NT2/D1 (cell line): ENCODE results near the gene CXXC4.

Experiments used
- DNase-seq: peaks from one replicate; pipeline ENCODE4 v3.0.0-alpha.2; 2011; ENCODE audit warnings: low read depth, low spot score
- H3K27me3 ChIP-seq: 2 replicates; pipeline ENCODE4 v1.6.0; 2011; ENCODE audit warnings: mild to moderate bottlenecking; ENCODE audit not compliant: insufficient read length, insufficient read depth
- H3K36me3 ChIP-seq: 2 replicates; pipeline ENCODE4 v1.6.1; 2011; ENCODE audit warnings: mild to moderate bottlenecking, low read length, mixed read lengths; ENCODE audit not compliant: insufficient read depth, insufficient read length
- H3K4me1 ChIP-seq: 2 replicates; pipeline ENCODE4 v1.5.1; 2011; ENCODE audit not compliant: insufficient read depth, insufficient read length
- H3K4me3 ChIP-seq: 2 replicates; pipeline ENCODE4 v1.5.1; 2011; ENCODE audit warnings: low read depth; ENCODE audit not compliant: insufficient read length
- H3K9ac ChIP-seq: 2 replicates; pipeline ENCODE4 v1.6.0; 2011; ENCODE audit warnings: low read depth; ENCODE audit not compliant: insufficient read length
- H3K9me3 ChIP-seq: 2 replicates; pipeline ENCODE4 v1.5.1; 2011; ENCODE audit warnings: mild to moderate bottlenecking, low read length; ENCODE audit not compliant: insufficient read depth
- SUZ12 ChIP-seq: IDR thresholded peaks from 2 replicates; pipeline ENCODE4 v1.6.1; 2011; ENCODE audit not compliant: insufficient read length, insufficient read depth; ENCODE audit errors: extremely low read depth
- YY1 ChIP-seq: IDR thresholded peaks from 2 replicates; pipeline ENCODE4 v1.6.1; 2011; ENCODE audit not compliant: insufficient read length, insufficient read depth
- ZNF274 ChIP-seq: IDR thresholded peaks from 2 replicates; pipeline ENCODE4 v1.6.1; 2011; ENCODE audit warnings: mild to moderate bottlenecking, low read depth, low read length

Gene CXXC4

DNA sequence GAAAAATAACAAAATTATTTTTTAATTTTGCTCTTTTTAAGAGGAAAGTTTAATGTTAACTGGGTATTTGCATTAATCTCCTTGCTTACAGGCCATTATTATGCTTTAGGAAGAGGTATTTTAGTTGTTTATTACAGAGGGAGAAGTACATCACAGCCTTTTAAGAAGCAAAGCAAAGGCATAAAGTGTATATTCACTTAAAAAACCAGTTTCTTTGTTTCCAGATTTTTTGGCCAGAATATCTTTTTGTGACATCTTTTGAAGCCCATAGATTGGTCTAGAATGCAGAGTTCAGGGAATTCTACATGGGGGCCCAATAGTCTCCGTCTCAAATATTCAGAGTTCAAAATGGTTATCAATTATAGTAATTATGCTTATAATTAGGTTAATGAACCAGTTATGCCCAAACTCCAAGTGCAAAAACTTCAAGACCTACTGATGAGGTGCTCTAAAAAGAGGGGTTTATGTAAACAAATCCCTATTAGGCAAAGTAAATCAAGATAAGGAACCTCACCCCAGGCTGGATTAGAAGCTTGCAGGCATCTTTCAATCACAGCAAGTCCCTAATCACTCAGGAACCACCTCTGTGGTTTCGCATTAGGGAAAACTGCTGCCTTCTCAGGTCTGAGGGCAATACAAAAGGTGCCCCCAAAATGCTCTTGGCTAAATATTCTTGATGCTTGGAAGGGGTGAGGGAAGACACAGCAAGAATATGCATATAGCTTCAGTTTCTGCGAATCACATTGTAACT lies 1.4 kb downstream of the CXXC4 start:
- peak overlapping the region; percentile 42 for H3K9ac ChIP-seq
- no peaks in the 10 kb centered on the region for H3K4me1 ChIP-seq
- H3K9me3 ChIP-seq: no peaks in the 10 kb centered on the region
- no peak for TF ChIP-seq YY1
- no peak for TF ChIP-seq SUZ12
- TF ChIP-seq ZNF274: no peak
- DNase-seq: no peak
- no peaks in the 10 kb centered on the region for H3K27me3 ChIP-seq
- peak overlapping the region; percentile 30 for H3K4me3 ChIP-seq
- H3K36me3 ChIP-seq: no peaks in the 10 kb centered on the region

DNA sequence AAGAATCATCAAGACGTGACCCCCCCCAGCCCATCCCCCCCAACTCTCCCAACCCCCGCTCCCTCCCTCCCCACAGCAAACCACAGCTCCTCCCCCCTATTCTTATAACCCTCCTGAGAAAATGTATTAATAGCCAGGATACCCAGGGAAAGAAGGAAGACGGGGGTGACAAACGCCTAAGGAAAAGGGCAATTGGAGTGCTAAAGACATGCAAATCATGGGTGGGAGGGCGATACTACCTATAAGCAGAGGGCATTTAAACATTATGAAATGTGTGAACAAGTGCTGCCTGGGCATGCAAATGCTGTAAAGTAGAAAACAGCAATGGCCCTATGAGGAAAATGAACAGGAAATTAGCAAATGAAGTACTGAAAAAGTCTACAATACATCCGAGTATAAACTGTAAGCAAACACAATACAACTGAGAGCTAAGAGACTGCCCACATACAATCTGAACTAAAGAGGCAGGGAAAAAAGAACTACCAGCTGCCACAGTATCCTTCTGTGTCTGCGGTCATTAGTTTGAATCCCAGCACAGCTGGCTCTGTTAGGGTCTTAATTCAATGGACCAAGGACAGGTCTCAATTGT lies 2.4 kb downstream of the CXXC4 start:
- no peaks in the 10 kb centered on the region for H3K4me1 ChIP-seq
- H3K36me3 ChIP-seq: no peaks in the 10 kb centered on the region
- H3K27me3 ChIP-seq: no peaks in the 10 kb centered on the region
- TF ChIP-seq ZNF274: no peak
- no peak for TF ChIP-seq SUZ12
- TF ChIP-seq YY1: no peak
- DNase-seq: no peak
- no peak overlapping the region for H3K4me3 ChIP-seq
- H3K9ac ChIP-seq: no peak overlapping the region
- no peaks in the 10 kb centered on the region for H3K9me3 ChIP-seq

DNA sequence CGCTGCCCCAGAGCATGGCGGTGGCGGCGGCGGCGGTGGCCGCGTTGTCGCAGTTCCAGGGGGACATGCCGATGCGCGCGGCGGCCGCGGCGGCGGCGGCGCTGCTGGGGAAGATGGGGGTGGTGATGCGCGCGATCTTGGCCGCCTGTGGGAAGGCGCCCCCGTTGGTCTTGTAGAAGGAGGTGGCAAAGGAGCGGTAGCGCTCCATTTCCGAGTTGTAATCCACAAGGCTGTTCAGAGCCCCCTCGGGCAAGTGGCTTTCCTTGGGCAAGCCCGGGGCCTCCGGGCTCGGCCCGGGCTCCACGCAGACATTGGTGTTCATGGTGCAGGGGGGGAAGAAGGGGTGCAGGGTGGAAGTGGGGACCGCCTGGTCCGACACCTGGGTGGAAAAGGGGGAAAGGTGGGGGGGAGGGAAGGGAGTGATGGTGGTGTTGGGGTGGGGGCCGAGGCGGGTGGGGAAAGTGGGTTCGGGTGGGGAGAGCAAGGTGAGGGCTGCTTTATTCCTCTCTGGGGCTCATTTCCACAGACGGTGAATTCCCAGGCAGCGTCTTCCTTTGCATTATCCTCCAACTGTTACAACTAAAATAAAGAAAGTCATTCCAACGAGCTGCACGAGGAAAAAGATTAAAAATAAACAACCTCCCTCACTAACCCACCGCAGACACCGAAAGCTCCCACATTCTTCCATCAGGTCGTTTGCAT lies 3.1 kb downstream of the CXXC4 start:
- H3K9me3 ChIP-seq: no peaks in the 10 kb centered on the region
- no peaks in the 10 kb centered on the region for H3K27me3 ChIP-seq
- H3K4me1 ChIP-seq: no peaks in the 10 kb centered on the region
- H3K36me3 ChIP-seq: no peaks in the 10 kb centered on the region
- peak overlapping the region; percentile 70 for H3K9ac ChIP-seq
- H3K4me3 ChIP-seq: peak overlapping the region; percentile 43
- TF ChIP-seq ZNF274 (no peak), SUZ12 (no peak), YY1 (no peak)
- no peak for DNase-seq

DNA sequence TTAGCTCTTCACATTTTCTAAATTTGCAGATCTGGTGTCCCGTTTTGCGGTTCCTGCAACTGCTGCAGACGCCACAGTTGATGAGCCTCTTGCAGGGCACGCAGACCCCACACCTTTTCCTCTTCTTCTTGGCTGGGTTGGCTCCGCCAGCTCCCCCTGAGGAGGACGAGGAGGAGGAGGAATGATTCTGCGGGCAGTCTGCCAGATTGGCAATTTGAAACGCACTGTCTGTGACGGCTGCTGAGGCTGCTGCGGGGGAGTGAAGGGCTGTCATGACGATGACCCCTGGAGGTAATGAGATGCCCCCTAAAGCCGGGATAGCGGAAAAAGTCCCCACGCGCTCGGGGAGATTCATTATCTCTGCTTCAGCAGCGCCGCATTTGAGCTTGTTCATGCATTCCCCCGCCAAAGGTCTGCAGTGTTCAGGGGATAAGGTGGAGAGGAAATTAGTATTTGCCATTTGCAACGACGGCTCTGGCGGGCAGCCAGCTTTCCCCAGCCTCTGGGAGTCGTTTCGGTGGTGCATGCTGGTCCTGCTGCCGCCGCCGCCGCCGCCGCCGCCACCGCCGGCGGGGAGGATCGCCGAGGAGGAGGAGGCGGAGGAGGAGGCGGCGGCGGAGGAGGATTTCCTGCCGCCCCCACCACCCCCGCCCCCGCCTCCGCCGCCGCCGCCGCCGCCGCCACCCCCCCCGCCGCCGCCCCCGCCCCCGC lies 3.8 kb downstream of the CXXC4 start:
- no peaks in the 10 kb centered on the region for H3K36me3 ChIP-seq
- no peak for DNase-seq
- no peaks in the 10 kb centered on the region for H3K9me3 ChIP-seq
- TF ChIP-seq YY1: no peak
- TF ChIP-seq SUZ12: no peak
- no peak for TF ChIP-seq ZNF274
- no peaks in the 10 kb centered on the region for H3K27me3 ChIP-seq
- peak overlapping the region; percentile 79 for H3K9ac ChIP-seq
- H3K4me1 ChIP-seq: no peaks in the 10 kb centered on the region
- peak overlapping the region; percentile 66 for H3K4me3 ChIP-seq

DNA sequence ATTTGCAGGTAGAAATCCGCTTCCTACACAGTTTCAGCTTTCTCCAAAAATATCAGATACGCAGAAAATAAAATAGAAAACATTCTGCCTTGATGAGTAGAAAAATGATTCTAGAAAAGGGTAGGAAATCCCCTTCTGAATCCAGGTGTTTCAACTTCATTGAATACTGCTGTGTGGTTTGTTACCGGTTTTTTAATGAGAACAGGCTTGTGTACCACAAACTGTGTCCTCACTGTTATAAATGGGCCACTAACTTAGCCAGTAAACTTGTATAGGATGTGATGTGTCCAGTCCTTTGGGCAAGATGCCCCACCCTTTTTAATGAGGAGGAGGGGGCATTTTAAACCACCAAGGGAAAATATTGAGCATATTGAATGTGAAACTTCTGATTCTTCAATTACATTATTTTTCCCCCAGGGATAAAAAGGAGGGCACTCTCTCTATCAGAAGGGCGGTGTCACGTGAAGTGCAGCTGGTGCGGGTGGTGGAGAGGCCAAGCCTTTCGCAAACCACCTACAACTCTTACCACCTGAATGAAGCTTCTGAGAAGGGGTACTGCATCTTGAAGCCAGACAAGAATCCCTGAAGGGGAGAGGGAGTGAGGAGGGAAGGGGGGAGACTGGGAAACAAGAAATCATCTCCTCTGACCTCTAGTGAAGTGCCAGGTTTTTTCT lies 4.5 kb downstream of the CXXC4 start:
- DNase-seq: no peak
- peak overlapping the region; percentile 79 for H3K9ac ChIP-seq
- no peak for TF ChIP-seq SUZ12
- no peak for TF ChIP-seq YY1
- TF ChIP-seq ZNF274: no peak

DNA sequence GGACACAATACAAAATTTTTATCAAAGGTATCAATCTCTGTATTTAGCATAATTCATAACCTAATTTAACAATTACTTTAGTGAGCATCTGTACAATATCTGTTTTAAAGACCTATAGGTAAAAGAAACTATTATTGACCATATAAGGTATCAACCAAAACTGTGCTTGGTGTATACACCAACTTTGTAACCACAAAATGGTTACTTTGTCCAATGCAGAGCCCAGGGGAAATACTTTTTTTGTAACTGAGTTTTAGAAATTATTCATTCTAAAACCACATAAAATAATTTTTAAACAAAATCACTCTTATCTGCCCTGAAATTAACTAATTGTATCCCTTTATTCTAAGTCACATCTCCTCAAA lies 5.0 kb downstream of the CXXC4 start:
- H3K4me1 ChIP-seq: no peaks in the 10 kb centered on the region
- DNase-seq: no peak
- no peak overlapping the region for H3K9ac ChIP-seq
- no peak overlapping the region for H3K4me3 ChIP-seq
- H3K9me3 ChIP-seq: no peaks in the 10 kb centered on the region
- no peaks in the 10 kb centered on the region for H3K36me3 ChIP-seq
- H3K27me3 ChIP-seq: no peaks in the 10 kb centered on the region
- TF ChIP-seq YY1 (no peak), ZNF274 (no peak), SUZ12 (no peak)

More for the DNA sequence above, 4.5 kb downstream of the CXXC4 start:
- Histone ChIP-seq H3K27me3 (no peaks in the 10 kb centered on the region), H3K4me1 (no peaks in the 10 kb centered on the region), H3K4me3 (peak overlapping the region; percentile 66), H3K9me3 (no peaks in the 10 kb centered on the region), H3K36me3 (no peaks in the 10 kb centered on the region)

DNA sequence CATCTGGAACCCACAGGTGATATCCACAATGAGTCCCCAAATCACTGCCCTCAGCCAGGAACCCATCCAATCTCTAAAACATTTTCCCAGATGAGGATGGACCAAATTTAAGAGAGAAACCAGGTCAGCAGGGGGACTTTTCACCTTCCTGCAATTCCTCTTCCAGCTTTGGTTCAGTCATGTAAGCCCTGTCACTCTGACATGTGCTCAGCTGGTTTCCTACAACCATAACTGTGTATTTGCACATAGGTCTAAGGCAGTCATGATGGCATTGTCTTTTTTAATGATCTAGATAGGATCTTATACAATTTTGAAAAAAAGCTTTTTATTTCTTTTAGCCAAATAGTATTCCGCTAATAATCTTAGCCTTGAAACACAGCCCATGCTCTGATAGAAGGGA lies 6.5 kb downstream of the CXXC4 start:
- H3K27me3 ChIP-seq: no peaks in the 10 kb centered on the region
- no peak overlapping the region for H3K9ac ChIP-seq
- no peaks in the 10 kb centered on the region for H3K36me3 ChIP-seq
- H3K4me3 ChIP-seq: no peak overlapping the region
- DNase-seq: no peak
- TF ChIP-seq ZNF274 (no peak), SUZ12 (no peak), YY1 (no peak)
- H3K9me3 ChIP-seq: no peaks in the 10 kb centered on the region
- no peaks in the 10 kb centered on the region for H3K4me1 ChIP-seq
